Spleen (tissue), 11 donors: ENCODE measurements around the gene DACT3. TPM values are rescaled to one million over a fixed set of nuclear protein-coding genes. Genes with fewer than 3 reads are reported as not detected.

Experiments
- DNase-seq: peaks from one replicate; pipeline ENCODE4 v3.0.0-alpha.2; 2020
- H3K27ac ChIP-seq, 8 donors: fragments of 200-600 bp; sonication (generic) in 7 of 8; 1 replicate in 4 of 8; 2 replicates in 4 of 8; pipeline versions ENCODE4 v1.5.0 to v1.8.0; 2016 to 2021; ENCODE audit warnings: inconsistent platforms in 4 of 8, mild to moderate bottlenecking in 4 of 8, moderate library complexity in 1 of 8
- H3K27me3 ChIP-seq, 7 donors: fragments of 200-600 bp; sonication (generic) in 6 of 7; replicated peaks in 1 of 7; 1 replicate in 4 of 7; 2 replicates in 3 of 7; pipeline versions ENCODE4 v1.5.0 to v1.8.0; 2016 to 2021; ENCODE audit warnings: inconsistent platforms in 3 of 7, mild to moderate bottlenecking in 1 of 7
- H3K36me3 ChIP-seq, 6 donors: fragments of 200-600 bp; sonication (generic) in 5 of 6; 1 replicate in 4 of 6; 2 replicates in 2 of 6; pipeline versions ENCODE4 v1.5.0 to v1.8.0; 2016 to 2021; ENCODE audit warnings: inconsistent platforms in 2 of 6
- H3K4me1 ChIP-seq, 6 donors: fragments of 200-600 bp; sonication (generic) in 5 of 6; 1 replicate in 3 of 6; 2 replicates in 3 of 6; pipeline versions ENCODE4 v1.5.0 to v1.8.0; 2016 to 2021; ENCODE audit warnings: inconsistent platforms in 3 of 6
- H3K4me3 ChIP-seq, 8 donors: fragments of 200-600 bp; sonication (generic) in 7 of 8; 1 replicate in 4 of 8; 2 replicates in 4 of 8; pipeline versions ENCODE4 v1.5.0 to v1.8.0; 2016 to 2021; ENCODE audit warnings: inconsistent platforms in 4 of 8, mild to moderate bottlenecking in 4 of 8, moderate library complexity in 2 of 8
- H3K9me3 ChIP-seq, 8 donors: fragments of 200-600 bp; sonication (generic) in 7 of 8; 1 replicate in 4 of 8; 2 replicates in 4 of 8; pipeline versions ENCODE4 v1.5.0 to v1.8.0; 2016 to 2021; ENCODE audit warnings: inconsistent platforms in 4 of 8
- POLR2A ChIP-seq, 3 donors: fragments of 450-650 bp; IDR thresholded peaks; one replicate each; pipeline ENCODE4 v1.5.1; 2017; ENCODE audit warnings: antibody characterized with exemption in 3 of 3, mild to moderate bottlenecking in 1 of 3
- POLR2AphosphoS5 ChIP-seq, 3 donors: sonication (generic); formaldehyde crosslinking; IDR thresholded peaks; one replicate each; pipeline ENCODE4 v1.5.1; 2017; ENCODE audit warnings: antibody characterized with exemption in 3 of 3
- WGBS, 5 donors: extraction: QIAGEN DNeasy Blood & Tissue Kit in 3 of 5; methylation state at CpG; one replicate each; pipeline versions ENCODE4 v1.1.5 to v1.1.7; 2013 to 2018; 5-methylcytosine and 5-hydroxymethylcytosine counted together
- intact Hi-C: fragments of 100-400 bp; cut with DNase I; formaldehyde crosslinking; loops from one replicate; pipeline ENCODE4 v1.15.0; 2023; ENCODE audit warnings: low total_unique reads
- polyA plus RNA-seq, 3 donors: library from polyadenylated mRNA; stranded (reverse); fragments of 200-250 nt; gene quantifications; one replicate each; pipeline ENCODE4 v1.2.1, GENCODE V29; 2013
- total RNA-seq, 7 donors: library from RNA; depleted of rRNA in 3 of 7; stranded (reverse); fragments of >200 nt in 3 of 7; fragmentation: NEBNext Ultra II Directional in 4 of 7; extraction: Animal tissue kit (Norgen Biotek cat#: 25700) in 4 of 7; gene quantifications; one replicate each; pipeline versions ENCODE4 v1.1.0 to v1.2.1, GENCODE V29; 2016 to 2021
- TF ChIP-seq, protein P1 (sequence below), 11 experiments: fragments of 200-600 bp in 7 of 11; fragments of 450-650 bp in 4 of 11; sonication (generic) in 4 of 11; IDR thresholded peaks in 8 of 11; conservative IDR thresholded peaks in 3 of 11; 1 replicate in 7 of 11; 2 replicates in 4 of 11; pipeline versions ENCODE4 v1.4.0 to v1.8.0; 2016 to 2021; ENCODE audit warnings: antibody characterized with exemption in 11 of 11, inconsistent platforms in 4 of 11, mild to moderate bottlenecking in 1 of 11
- donor health status: healthy with polysubstance abuse.
- donor health status: DM: no; HTN: no; CAD: no; lungs with moderate emphysema.
- donor health status: DM: no; HTN: no; CAD: no.
- donor health status: Bipolar disorder and iron deficiency.
- donor health status: healthy.
- donor health status: DM: no; HTN: no; CAD: no.
- donor health status: DM: yes; HTN: yes; CAD: no.

The DACT3 gene
- total and polyA plus RNA-seq, 10 donors = 1.6 to 10.4 (median 5.5) TPM

DNA sequence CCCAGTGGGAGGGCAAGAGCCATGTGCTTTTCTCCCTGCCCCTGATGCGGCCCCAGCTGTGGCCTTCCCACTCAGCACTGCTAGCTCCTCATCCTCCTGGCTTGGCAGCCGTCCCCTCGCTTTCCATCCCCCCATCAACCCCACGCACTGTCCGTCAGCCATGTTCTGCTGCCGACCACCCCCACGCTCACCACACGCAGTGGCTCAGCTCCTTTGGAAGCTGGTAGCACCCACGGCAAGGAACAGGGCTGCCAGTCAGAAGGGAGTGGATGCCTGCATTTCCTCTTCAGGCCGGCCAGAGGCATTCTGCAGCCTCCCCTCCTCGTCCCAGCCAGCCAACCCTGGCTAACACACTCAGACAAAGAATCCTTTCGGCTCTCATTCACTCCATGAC lies 53.5 kb downstream of the DACT3 start:
- 81 to 91% (median 90%) methylated on average over 12 of the region's 12 CpGs for WGBS, 5 donors
- intact Hi-C loops = no loop called here
- Histone ChIP-seq H3K27ac (no peak overlapping the region), H3K36me3 (peaks cover 4 to 67% (median 48%) of the 10 kb centered on the region in 6 donors), H3K4me1 (peaks cover 29 to 84% (median 51%) of the 10 kb centered on the region in 6 donors), H3K27me3 (no peaks in the 10 kb centered on the region), H3K4me3 (no peak overlapping the region), H3K9me3 (no peaks in the 10 kb centered on the region)
- peak; percentile 71 for DNase-seq
- TF ChIP-seq POLR2A (IDR thresholded peaks at IDR 0.05) = no peak
- TF ChIP-seq POLR2AphosphoS5 (IDR thresholded peaks at IDR 0.05) = peak in 1 of 3 donors; percentile 49

DNA sequence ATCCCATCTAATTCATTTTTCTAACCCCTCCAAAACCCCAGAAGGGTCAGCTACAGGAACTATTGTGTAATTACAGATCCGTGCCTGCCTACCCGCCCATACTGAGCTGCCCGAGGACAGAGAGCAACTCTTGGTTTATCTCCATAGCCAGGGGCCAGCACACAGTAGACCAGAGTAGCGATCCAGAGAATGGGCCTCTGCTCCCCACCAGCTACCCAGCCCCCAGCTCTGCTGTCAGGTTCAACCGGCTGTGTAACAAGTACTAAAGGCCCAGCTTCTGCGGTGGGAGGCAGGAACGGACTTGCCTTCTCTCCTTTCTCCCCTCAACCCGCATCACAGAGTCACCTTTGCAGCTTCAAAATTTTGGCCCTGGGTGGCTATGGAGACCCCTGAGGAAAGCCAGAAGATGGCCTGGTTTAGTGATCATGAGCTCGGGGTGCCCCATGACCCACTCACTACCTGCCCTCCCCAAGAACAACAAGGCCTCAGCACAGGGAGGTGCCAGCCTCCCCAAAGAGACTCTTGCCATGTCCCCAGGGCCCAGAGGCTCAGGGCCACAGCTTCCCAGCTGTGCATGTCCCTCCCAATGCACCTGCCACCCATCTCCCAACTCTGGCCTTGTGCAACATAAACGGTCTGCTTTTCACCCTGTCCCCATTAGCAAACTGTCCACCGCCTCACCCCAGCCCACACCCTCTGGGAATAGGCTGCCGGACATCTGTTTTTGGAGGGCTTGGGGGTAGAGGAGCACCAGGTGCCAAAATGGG lies 54.1 kb downstream of the DACT3 start:
- no peaks in the 10 kb centered on the region for H3K9me3 ChIP-seq
- H3K27ac ChIP-seq = no peak overlapping the region
- H3K4me1 ChIP-seq = peaks cover 28 to 84% (median 50%) of the 10 kb centered on the region in 6 donors
- H3K4me3 ChIP-seq = no peak overlapping the region
- peak; percentile 49 for DNase-seq
- peaks cover 4 to 67% (median 48%) of the 10 kb centered on the region in 6 donors for H3K36me3 ChIP-seq
- 79 to 89% (median 85%) methylated on average over 12 of the region's 12 CpGs for WGBS, 5 donors
- no peaks in the 10 kb centered on the region for H3K27me3 ChIP-seq
- intact Hi-C loops = no loop called here
- TF ChIP-seq POLR2AphosphoS5 (IDR thresholded peaks at IDR 0.05) (no peak), POLR2A (IDR thresholded peaks at IDR 0.05) (no peak)
- TF ChIP-seq, protein P1, sequence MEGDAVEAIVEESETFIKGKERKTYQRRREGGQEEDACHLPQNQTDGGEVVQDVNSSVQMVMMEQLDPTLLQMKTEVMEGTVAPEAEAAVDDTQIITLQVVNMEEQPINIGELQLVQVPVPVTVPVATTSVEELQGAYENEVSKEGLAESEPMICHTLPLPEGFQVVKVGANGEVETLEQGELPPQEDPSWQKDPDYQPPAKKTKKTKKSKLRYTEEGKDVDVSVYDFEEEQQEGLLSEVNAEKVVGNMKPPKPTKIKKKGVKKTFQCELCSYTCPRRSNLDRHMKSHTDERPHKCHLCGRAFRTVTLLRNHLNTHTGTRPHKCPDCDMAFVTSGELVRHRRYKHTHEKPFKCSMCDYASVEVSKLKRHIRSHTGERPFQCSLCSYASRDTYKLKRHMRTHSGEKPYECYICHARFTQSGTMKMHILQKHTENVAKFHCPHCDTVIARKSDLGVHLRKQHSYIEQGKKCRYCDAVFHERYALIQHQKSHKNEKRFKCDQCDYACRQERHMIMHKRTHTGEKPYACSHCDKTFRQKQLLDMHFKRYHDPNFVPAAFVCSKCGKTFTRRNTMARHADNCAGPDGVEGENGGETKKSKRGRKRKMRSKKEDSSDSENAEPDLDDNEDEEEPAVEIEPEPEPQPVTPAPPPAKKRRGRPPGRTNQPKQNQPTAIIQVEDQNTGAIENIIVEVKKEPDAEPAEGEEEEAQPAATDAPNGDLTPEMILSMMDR (IDR thresholded peaks at IDR 0.05 in 8 of 11, conservative IDR thresholded peaks at IDR 0.05 in 3 of 11) = no peak

DNA sequence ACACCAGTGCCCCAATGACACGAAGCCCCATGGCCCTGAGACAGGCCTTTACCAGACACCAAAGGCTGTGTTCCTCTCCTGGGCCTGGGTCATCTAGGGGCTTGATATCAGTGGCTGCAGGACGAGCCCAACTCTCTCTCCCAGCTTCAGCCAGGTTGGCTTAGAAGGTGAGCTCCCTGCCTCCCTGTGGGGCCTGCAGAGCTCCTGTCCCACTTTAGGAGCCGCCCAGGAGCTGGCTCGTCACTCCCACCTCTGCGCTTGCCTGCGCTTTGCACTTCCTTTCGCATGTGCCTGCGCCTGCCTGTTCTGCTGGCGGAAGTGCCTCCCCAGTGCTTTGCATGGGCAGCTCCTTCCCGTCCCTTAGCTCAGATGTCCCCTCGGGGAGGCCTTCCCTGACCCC lies 55.0 kb downstream of the DACT3 start:
- Histone ChIP-seq H3K9me3 (no peaks in the 10 kb centered on the region), H3K27me3 (no peaks in the 10 kb centered on the region), H3K27ac (peak overlapping the region in 1 of 8 donors; percentile 24), H3K36me3 (peaks cover 4 to 67% (median 48%) of the 10 kb centered on the region in 6 donors), H3K4me1 (peaks cover 22 to 80% (median 42%) of the 10 kb centered on the region in 6 donors), H3K4me3 (no peak overlapping the region)
- TF ChIP-seq, protein P1 (IDR thresholded peaks at IDR 0.05 in 8 of 11, conservative IDR thresholded peaks at IDR 0.05 in 3 of 11) = no peak
- TF ChIP-seq POLR2AphosphoS5 (IDR thresholded peaks at IDR 0.05) = no peak
- TF ChIP-seq POLR2A (IDR thresholded peaks at IDR 0.05) = no peak
- peak; percentile 75 for DNase-seq
- intact Hi-C loops = no loop called here
- WGBS, 5 donors = 83 to 94% (median 91%) methylated on average over 11 of the region's 11 CpGs

DNA sequence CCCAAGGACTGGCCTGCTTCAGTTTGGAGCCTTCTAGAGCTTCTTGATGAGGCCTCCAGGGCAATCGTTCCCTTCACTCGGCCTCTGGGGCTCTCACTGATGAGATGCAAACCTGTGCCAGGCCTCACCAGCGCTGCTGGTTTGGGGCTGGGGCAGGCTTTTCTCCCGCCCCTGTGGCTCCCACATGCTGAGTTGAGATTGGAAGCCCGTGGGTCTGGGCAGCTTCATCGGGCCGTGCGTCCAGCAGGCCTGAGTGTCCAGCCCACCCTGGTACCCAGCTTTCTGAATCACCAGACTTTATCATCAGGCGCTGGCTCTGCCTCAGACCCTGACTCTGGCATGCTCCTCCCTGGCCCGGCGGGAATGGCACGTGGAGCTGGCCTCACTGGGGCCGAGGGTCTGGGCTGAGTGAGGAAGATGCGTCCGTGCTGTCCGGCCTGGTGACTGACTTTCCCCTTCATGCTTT lies 55.6 kb downstream of the DACT3 start:
- Histone ChIP-seq H3K27ac (peak overlapping the region in 1 of 8 donors; percentile 24), H3K27me3 (no peaks in the 10 kb centered on the region), H3K9me3 (no peaks in the 10 kb centered on the region), H3K4me3 (no peak overlapping the region), H3K4me1 (peaks cover 21 to 75% (median 38%) of the 10 kb centered on the region in 6 donors), H3K36me3 (peaks cover 4 to 61% (median 48%) of the 10 kb centered on the region in 6 donors)
- TF ChIP-seq, protein P1 (IDR thresholded peaks at IDR 0.05 in 8 of 11, conservative IDR thresholded peaks at IDR 0.05 in 3 of 11) = no peak
- TF ChIP-seq POLR2A (IDR thresholded peaks at IDR 0.05) = no peak
- no peak for TF ChIP-seq POLR2AphosphoS5 (IDR thresholded peaks at IDR 0.05)
- DNase-seq = peak; percentile 69
- WGBS, 5 donors = 91 to 100% (median 92%) methylated on average over 3 to 16 of the region's 16 CpGs; no CpG with 5 or more reads in 1 of the 5 donors
- intact Hi-C loops = no loop called here
